Activated T-helper 1 cell treated with anti-CD3 and anti-CD28 coated beads, Interleukin-12 subunit alpha, Interleukin-12 subunit beta, Interleukin-2, Interleukin-4 antibody, amounts not matched to agents 30 ng/mL and 10 ng/mL and 1 ng/mL, durations not matched to agents 14 hours and 24 hours and 36 hours (primary cell): ENCODE measurements around the gene SLC38A7. TPM values are rescaled to one million over a fixed set of nuclear protein-coding genes. Genes with fewer than 3 reads are reported as not detected.
"Not testable (repeated sequence)": the region's sequence is repeated elsewhere in the genome, so short reads cannot be mapped to it uniquely, and the experiment has no call there.

Source experiments
- DNase-seq: peaks from one replicate; pipeline ENCODE4 v3.0.0; 2021; ENCODE audit warnings: low spot score
- H3K27ac Mint-ChIP-seq: one replicate; pipeline ENCODE4 v1.8.0; 2021; ENCODE audit warnings: mild to moderate bottlenecking, mixed read lengths
- H3K27me3 Mint-ChIP-seq: one replicate; pipeline ENCODE4 v1.8.0; 2022; ENCODE audit warnings: mild to moderate bottlenecking, moderate library complexity, mixed read lengths; ENCODE audit not compliant: insufficient read depth
- H3K36me3 Mint-ChIP-seq: one replicate; pipeline ENCODE4 v1.8.0; 2021; ENCODE audit warnings: low read depth, mixed read lengths
- H3K4me1 Mint-ChIP-seq: one replicate; pipeline ENCODE4 v1.8.0; 2021; ENCODE audit warnings: low read depth, mixed read lengths
- H3K4me3 Mint-ChIP-seq: one replicate; pipeline ENCODE4 v1.8.0; 2021; ENCODE audit warnings: mild to moderate bottlenecking, moderate library complexity, mixed read lengths
- H3K9me3 Mint-ChIP-seq: one replicate; pipeline ENCODE4 v1.8.0; 2021; ENCODE audit warnings: mixed read lengths
- intact Hi-C: fragments of 100-400 bp; cut with micrococcal nuclease; formaldehyde crosslinking; loops from one replicate; pipeline ENCODE4 v1.15.1; 2024
- total RNA-seq: library from RNA; stranded (reverse); gene quantifications from 2 replicates; pipeline ENCODE4 v1.2.3, GENCODE V29; 2022

Gene SLC38A7
- total RNA-seq, 1 donor from 2014 or later, result 9.3 TPM

DNA sequence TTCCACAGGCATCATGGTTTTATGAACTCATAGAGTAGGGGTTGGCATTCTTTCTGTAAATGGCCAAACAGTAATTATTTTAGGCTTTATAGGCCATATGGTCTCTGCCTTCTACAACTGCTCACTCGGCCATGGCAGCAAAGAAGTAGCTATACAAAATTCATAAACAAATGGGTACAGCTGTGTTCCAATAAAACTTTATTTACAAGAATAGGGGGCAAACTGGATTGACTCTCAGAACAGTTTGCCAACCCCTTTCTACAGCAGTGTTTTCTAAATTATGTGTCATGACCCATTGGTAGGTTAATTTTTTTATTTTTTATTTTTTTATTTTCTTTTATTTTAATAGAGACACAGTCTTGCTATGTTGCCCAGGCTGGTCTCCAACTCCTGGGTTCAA, 29.2 kb upstream of the SLC38A7 start:
- H3K27ac Mint-ChIP-seq, result no peak overlapping the region
- intact Hi-C loops, result no loop called here
- no peak overlapping the region for H3K4me3 Mint-ChIP-seq
- H3K27me3 Mint-ChIP-seq, result no peaks in the 10 kb centered on the region
- no peak for DNase-seq
- no peaks in the 10 kb centered on the region for H3K9me3 Mint-ChIP-seq
- H3K4me1 Mint-ChIP-seq, result no peaks in the 10 kb centered on the region
- H3K36me3 Mint-ChIP-seq, result peaks cover 47% of the 10 kb centered on the region

DNA sequence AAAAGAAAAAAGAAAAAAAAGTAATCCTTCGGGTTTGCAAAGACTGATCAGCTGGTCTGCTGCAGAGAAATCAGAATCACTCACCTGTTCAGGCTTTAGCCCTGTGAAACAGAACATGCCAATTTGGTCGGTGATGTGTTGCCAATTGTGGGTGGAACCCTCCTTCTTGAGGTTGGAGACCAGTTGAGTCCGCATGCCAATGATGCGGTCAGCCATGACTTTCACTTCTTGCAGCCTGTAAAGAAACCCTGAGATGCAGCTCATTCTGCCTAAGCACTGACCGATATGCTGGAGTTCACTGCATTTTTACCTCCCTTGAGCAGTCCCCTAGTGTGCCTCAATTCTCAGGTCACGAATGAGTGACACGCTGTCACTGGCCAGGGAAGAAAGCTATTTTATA, 24.8 kb upstream of the SLC38A7 start:
- Mint-ChIP-seq H3K27ac (no peak overlapping the region), H3K27me3 (no peaks in the 10 kb centered on the region), H3K4me1 (no peaks in the 10 kb centered on the region), H3K4me3 (no peak overlapping the region), H3K9me3 (no peaks in the 10 kb centered on the region), H3K36me3 (peaks cover 31% of the 10 kb centered on the region)
- no peak for DNase-seq
- intact Hi-C loops, result no loop called here

DNA sequence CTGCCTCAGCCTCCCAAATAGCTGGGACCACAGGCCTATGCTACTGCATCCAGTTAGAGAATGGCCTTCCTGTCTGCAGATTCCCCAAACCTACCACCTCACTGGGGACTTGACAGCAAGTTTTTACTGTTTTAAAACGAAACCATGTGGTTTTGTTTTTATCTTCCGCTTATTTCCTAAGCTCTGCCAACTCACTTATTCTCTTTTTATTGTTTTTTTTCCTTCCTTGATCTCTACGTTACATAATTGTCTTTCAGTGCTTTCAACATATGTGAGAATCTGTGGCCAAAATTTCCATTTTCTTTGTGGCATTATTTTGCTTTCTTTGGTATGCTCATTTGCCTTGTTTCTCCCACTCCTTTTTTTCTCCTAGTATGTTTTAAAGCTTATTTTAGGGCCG, 14.6 kb upstream of the SLC38A7 start:
- H3K4me1 Mint-ChIP-seq, result peaks cover 6% of the 10 kb centered on the region
- H3K27ac Mint-ChIP-seq, result peak overlapping the region; percentile 62
- peaks cover 2% of the 10 kb centered on the region for H3K27me3 Mint-ChIP-seq
- intact Hi-C loops, result no loop called here
- H3K4me3 Mint-ChIP-seq, result no peak overlapping the region
- no peaks in the 10 kb centered on the region for H3K9me3 Mint-ChIP-seq
- no peak for DNase-seq
- peaks cover under 1% of the 10 kb centered on the region for H3K36me3 Mint-ChIP-seq

DNA sequence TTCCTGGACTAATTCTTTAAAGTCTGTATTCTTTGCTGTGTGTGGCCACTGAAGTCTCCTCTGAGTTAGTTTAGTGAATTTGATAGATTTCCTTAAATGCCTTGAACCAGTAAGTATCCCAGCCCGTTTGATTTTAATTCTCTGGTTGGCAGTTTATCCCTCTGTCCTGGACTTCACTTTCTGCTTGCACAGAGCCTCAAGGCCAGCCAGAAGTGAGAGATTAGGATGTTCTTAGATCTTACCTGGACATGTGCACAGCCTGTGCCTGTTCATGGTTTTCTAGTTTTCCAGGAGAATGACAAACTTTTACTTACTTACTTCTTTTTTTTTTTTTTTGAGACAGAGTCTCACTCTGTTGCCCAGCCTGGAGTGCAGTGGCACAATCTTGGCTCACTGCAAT, 10.8 kb upstream of the SLC38A7 start:
- peaks cover 4% of the 10 kb centered on the region for H3K9me3 Mint-ChIP-seq

DNA sequence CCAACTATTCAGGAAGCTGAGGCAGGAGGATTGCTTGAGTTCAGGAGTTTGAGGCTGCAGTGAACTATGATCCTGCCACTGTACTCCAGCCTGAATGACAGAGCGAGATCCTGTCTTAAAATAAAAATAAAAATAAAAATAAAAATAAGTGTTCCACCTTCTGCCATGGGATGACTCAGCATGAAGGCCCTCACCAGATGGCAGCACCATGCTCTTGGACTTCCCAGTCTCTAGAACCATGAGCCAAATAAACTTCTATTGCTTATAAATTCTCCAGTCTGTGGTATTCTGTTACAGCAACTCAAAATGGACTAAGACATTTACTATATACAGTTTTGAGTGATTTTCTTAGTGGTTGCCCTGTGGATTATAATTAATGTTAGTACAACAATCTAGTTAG, 7.9 kb upstream of the SLC38A7 start:
- Mint-ChIP-seq H3K4me3 (no peak overlapping the region), H3K4me1 (no peaks in the 10 kb centered on the region), H3K27ac (no peak overlapping the region), H3K27me3 (peaks cover 13% of the 10 kb centered on the region), H3K36me3 (no peaks in the 10 kb centered on the region), H3K9me3 (peaks cover 4% of the 10 kb centered on the region)
- DNase-seq, result no peak
- intact Hi-C loops, result no loop called here

More for the DNA sequence above, 10.8 kb upstream of the SLC38A7 start:
- peaks cover 5% of the 10 kb centered on the region for H3K27me3 Mint-ChIP-seq
- peaks cover 6% of the 10 kb centered on the region for H3K4me1 Mint-ChIP-seq
- intact Hi-C loops, result no loop called here
- no peak overlapping the region for H3K27ac Mint-ChIP-seq
- no peak for DNase-seq
- H3K4me3 Mint-ChIP-seq, result no peak overlapping the region
- no peaks in the 10 kb centered on the region for H3K36me3 Mint-ChIP-seq

DNA sequence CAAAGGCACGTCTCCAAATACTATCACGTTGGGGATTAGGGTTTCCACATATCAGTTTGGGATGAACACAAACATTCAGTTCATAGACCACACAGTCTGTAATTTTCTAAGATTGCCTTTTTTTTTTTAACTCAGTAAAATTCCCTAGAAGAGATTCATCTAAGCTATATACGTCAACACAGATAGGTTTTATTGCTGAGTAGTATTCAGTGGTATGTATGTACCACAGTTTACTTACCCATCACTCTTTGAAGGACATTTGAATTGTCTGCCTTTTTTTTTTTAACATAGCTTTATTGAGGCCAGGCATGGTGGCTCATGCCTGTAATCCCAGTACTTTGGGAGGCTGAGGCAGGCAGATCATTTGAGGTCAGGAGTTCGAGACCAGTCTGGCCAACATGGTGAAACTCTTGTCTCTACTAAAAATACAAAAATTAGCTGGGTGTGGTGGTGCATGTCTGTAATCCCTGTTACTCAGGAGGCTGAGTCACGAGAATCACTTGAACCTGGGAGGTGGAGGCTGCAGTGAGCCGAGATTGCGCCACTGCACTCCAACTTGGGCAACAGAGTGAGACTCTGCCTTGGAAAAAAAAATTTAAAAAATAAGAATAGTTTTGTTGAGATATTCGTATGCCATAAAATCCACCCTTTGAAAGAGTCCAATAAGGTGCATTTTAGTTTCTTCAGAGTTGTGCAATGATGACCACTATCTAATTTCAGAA, 2.6 kb upstream of the SLC38A7 start:
- H3K4me3 Mint-ChIP-seq, H3K36me3 Mint-ChIP-seq, DNase-seq, intact Hi-C loops, H3K9me3 Mint-ChIP-seq, H3K27ac Mint-ChIP-seq: not testable (repeated sequence)
- Mint-ChIP-seq H3K4me1 (peaks cover 14% of the 10 kb centered on the region), H3K27me3 (peaks cover 10% of the 10 kb centered on the region)

DNA sequence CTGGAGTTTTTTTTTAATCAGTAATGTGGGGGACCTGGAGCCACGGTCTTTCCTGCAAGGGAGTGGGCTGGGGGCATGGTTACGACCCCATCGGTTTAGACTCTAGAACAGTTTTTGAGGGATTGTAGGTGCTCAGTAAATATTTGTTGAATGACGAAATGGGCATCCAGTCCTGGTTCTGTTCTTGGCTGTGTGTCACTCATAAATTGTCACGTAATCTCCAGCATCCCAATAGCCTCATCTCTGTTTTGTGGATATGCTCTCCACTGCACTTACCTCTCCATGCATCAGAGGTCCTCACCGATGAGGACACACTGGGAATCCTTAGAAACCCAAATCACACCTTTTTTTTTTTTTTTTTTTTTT, 497 bp upstream of the SLC38A7 start:
- Mint-ChIP-seq H3K36me3 (no peaks in the 10 kb centered on the region), H3K27ac (no peak overlapping the region), H3K4me1 (peaks cover 14% of the 10 kb centered on the region), H3K27me3 (peaks cover 7% of the 10 kb centered on the region), H3K9me3 (no peaks in the 10 kb centered on the region), H3K4me3 (peak overlapping the region; percentile 90)
- intact Hi-C loops, result loop anchor here (2.0 kb wide), 1 partner anchor 72 kb away; no protein-coding TSS in a partner anchor
- no peak for DNase-seq

DNA sequence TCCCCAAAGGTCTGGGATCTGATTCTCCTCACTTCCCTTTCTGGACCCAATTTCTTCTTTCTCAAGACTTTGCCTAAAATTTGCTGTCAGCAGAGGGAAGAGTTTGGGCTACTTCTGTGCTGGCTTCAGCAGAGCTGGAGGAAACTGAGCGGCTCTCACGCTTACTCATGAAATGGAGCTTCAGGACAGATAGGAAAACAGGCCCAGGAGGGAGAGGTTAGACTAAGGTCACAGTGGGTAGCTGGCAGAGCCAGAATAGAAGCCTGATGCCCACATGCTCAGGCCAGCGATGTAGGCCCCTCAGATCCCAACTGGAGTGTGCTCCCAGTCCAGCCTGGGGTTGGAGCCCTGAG, 593 bp downstream of the SLC38A7 start:
- no peak for DNase-seq
- Mint-ChIP-seq H3K9me3 (no peaks in the 10 kb centered on the region), H3K36me3 (peaks cover 2% of the 10 kb centered on the region), H3K4me3 (peak overlapping the region; percentile 90), H3K4me1 (peaks cover 14% of the 10 kb centered on the region), H3K27ac (no peak overlapping the region), H3K27me3 (peaks cover 7% of the 10 kb centered on the region)
- intact Hi-C loops, result loop anchor here (1.0 to 2.0 kb wide), 4 partner anchors 16 to 73 kb away; partner anchors contain the start of gene GOT2

DNA sequence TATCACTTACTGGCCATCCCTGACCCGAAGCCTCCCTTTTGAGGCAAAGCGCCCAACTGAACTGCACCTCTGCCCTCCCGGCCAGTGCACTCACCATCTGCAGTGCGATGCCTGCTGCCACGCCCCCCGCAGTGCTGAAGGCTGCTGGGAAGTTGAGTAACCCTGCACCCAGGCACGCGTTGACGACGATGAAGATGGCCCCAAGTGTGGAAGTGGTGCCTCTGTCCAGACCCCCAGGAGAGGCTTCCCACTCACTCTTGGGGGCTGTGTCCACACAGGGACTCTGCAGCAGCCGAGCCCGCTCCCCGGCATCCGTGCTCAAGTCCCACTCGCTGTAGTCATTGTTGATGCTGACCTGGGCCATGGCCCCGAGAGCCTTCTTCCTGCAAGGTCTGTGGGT, 4.8 kb downstream of the SLC38A7 start:
- intact Hi-C loops, result no loop called here
- Mint-ChIP-seq H3K4me1 (peaks cover 14% of the 10 kb centered on the region), H3K36me3 (peaks cover 8% of the 10 kb centered on the region), H3K27ac (no peak overlapping the region), H3K9me3 (no peaks in the 10 kb centered on the region), H3K27me3 (no peaks in the 10 kb centered on the region), H3K4me3 (no peak overlapping the region)
- DNase-seq, result no peak

DNA sequence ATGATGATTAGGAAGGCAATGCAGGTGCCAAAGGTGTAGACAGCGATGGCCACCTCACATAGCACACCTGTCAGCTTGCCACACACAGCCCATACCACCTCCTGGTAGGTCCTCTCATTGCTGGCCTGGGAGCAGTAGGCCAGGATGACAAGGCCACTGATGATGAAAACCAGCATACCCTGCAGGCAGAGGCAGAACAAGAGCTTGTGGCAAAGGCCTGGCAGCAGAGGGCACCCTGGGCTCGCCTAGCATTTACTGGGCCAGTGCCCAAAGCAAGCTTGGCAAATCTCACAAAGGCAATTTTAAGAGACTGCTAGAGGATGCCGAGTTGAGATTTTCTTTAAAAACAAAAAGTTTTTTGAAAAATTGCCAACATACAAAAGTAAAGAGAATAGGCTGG, 5.9 kb downstream of the SLC38A7 start:
- intact Hi-C loops, result loop anchor here (1.0 kb wide), 1 partner anchor 78 kb away; no protein-coding TSS in a partner anchor
- H3K36me3 Mint-ChIP-seq, result peaks cover 8% of the 10 kb centered on the region
- H3K27ac Mint-ChIP-seq, result no peak overlapping the region
- H3K4me3 Mint-ChIP-seq, result no peak overlapping the region
- H3K27me3 Mint-ChIP-seq, result no peaks in the 10 kb centered on the region
- no peaks in the 10 kb centered on the region for H3K9me3 Mint-ChIP-seq
- no peak for DNase-seq
- H3K4me1 Mint-ChIP-seq, result peaks cover 9% of the 10 kb centered on the region

DNA sequence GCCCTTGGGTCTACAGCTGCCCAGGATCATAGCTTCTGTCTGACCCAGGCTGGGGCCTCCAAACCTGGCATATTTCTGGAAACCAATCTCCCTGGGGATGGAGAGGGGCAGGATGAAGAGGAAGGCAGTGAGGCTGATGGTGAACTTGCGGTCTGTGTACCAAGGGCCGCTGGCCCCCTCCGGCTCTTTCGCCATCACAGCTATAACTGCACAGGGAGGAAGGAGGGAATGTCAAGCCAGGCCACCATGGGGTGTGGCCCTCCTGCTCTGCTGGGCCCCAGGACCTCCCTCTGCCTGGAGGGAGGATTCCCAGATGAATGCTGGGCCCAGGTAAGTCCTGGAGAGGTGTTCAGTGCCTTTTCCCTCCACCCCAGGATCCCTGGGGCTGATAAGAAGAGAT, 6.3 kb downstream of the SLC38A7 start:
- Mint-ChIP-seq H3K27me3 (no peaks in the 10 kb centered on the region), H3K27ac (no peak overlapping the region), H3K4me3 (no peak overlapping the region), H3K9me3 (no peaks in the 10 kb centered on the region), H3K36me3 (peaks cover 8% of the 10 kb centered on the region), H3K4me1 (peaks cover 5% of the 10 kb centered on the region)
- intact Hi-C loops, result loop anchor here (1.0 kb wide), 1 partner anchor 78 kb away; no protein-coding TSS in a partner anchor
- no peak for DNase-seq

DNA sequence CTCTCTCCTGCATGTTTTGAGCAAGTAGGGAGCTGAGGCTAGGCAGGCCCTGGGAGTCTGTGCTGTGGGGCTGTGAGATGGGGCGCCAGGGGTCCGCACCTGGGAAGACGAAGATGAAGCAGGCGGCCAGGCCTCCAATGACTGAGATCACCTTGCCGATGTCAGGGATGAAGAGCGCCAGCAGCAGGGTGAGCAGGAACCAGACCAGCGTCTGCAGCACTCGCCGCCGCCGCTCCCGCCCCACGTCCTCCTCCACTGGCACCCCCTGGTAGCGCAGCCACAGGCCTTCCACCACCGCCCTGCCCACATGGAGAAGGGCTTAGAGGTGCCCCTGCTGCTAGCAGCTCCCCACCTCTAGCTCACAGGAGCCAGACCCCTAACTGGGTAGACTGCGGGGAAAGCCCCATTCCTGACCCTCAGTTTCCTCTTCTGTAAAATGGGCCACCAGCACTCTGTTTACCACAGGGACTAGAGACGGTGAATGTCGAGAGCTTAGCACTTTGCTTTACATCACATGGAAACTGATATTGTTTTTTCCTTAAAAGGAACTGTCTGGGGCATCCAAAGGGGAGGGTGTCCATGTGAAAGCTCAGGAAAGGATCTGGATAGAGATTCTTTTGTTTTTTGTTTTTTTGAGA, 13.5 kb downstream of the SLC38A7 start:
- H3K9me3 Mint-ChIP-seq, result no peaks in the 10 kb centered on the region

DNA sequence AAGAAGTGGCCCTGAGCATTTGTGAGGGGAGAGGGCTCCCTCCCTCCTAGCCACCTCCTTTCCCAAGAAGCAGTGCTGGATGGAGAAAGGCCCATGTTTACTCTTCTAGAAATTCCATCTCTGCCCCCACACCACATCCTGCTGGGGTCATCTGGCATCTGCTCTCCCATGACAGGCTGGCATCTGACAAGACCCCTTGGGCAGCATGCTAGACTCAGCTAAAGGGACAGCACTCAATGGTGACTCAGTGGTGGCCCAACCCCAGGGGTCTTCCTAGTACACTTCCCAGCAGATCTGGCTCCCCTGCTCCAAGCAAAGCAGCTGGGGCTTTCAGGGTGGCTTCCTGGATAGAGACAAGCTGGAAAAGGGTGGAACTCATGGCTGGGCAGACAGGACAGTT, 14.4 kb downstream of the SLC38A7 start:
- Mint-ChIP-seq H3K4me3 (no peak overlapping the region), H3K9me3 (no peaks in the 10 kb centered on the region), H3K27ac (no peak overlapping the region), H3K4me1 (no peaks in the 10 kb centered on the region), H3K36me3 (peaks cover 6% of the 10 kb centered on the region), H3K27me3 (no peaks in the 10 kb centered on the region)
- DNase-seq, result no peak
- intact Hi-C loops, result no loop called here

More for the DNA sequence above, 13.5 kb downstream of the SLC38A7 start:
- Mint-ChIP-seq H3K36me3 (peaks cover 9% of the 10 kb centered on the region), H3K4me1 (no peaks in the 10 kb centered on the region), H3K4me3 (no peak overlapping the region), H3K27me3 (no peaks in the 10 kb centered on the region), H3K27ac (no peak overlapping the region)
- intact Hi-C loops, result no loop called here
- DNase-seq, result no peak
